Smooth muscle cell of the coronary artery (primary cell): ENCODE results near the gene SMLR1. TPM values are rescaled to one million over a fixed set of nuclear protein-coding genes. Genes with fewer than 3 reads are reported as not detected.

Experiments used
- total RNA-seq: library from RNA; depleted of rRNA; stranded (reverse); fragments of >200 nt; gene quantifications from 2 replicates; pipeline ENCODE4 v1.2.3, GENCODE V29; 2014; ENCODE audit warnings: low replicate concordance

SMLR1 gene
- not detected in 2 replicates for total RNA-seq

GRCh38 chr6:130827247-130828149 lies at the start of gene SMLR1:
SMLR1 (plus strand) TSS chr6:130827406; CDS start chr6:130827414, 8 bp downstream.

Other genes starting within 250 kb of the SMLR1 start
- 52.9 and 105 TPM in 2 replicates for gene EPB41L2, start 235.8 kb downstream of the SMLR1 start, total RNA-seq